Breast epithelium (tissue), 4 donors: ENCODE data around the gene SLC34A1. TPM values are rescaled to one million over a fixed set of nuclear protein-coding genes. Genes with fewer than 3 reads are reported as not detected.
A peak's percentile ranks its signal among the peaks of the same experiment; 100 is the strongest.

Source experiments
- DNase-seq, 2 donors: peaks; one replicate each; pipeline ENCODE4 v3.0.0-alpha.2; 2019; ENCODE audit warnings: low spot score in 2 of 2
- H3K27ac ChIP-seq, 2 donors: fragments of 200-600 bp; sonication (generic) in 1 of 2; one replicate each; pipeline ENCODE4 v1.5.1; 2016 to 2019; ENCODE audit warnings: mild to moderate bottlenecking in 1 of 2
- H3K27me3 ChIP-seq, 2 donors: fragments of 200-600 bp; sonication (generic) in 1 of 2; one replicate each; pipeline versions ENCODE4 v1.5.1 to v1.6.0; 2017 to 2019; ENCODE audit warnings: control low read depth in 1 of 2, mild to moderate bottlenecking in 1 of 2
- H3K36me3 ChIP-seq: fragments of 200-600 bp; one replicate; pipeline ENCODE4 v1.5.1; 2019
- H3K4me1 ChIP-seq, 2 donors: fragments of 200-600 bp; sonication (generic); one replicate each; pipeline ENCODE4 v1.5.1; 2016 to 2019; ENCODE audit warnings: control low read depth in 1 of 2
- H3K4me3 ChIP-seq, 3 donors: fragments of 200-600 bp; sonication (generic); 1 replicate in 2 of 3; 2 replicates in 1 of 3; pipeline ENCODE4 v1.5.1; 2016 to 2019; ENCODE audit warnings: mild to moderate bottlenecking in 3 of 3, moderate library complexity in 2 of 3
- H3K9me3 ChIP-seq, 2 donors: fragments of 200-600 bp; sonication (generic) in 1 of 2; one replicate each; pipeline ENCODE4 v1.5.1; 2016 to 2019; ENCODE audit warnings: control low read depth in 1 of 2
- POLR2A ChIP-seq: fragments of 450-650 bp; IDR thresholded peaks from one replicate; pipeline ENCODE4 v1.6.1; 2016; ENCODE audit warnings: antibody characterized with exemption, mild to moderate bottlenecking, moderate library complexity
- POLR2AphosphoS5 ChIP-seq, 3 donors: sonication (generic); formaldehyde crosslinking; IDR thresholded peaks; one replicate each; pipeline ENCODE4 v1.6.1; 2017; ENCODE audit warnings: antibody characterized with exemption in 3 of 3
- intact Hi-C: fragments of 100-400 bp; cut with DNase I; formaldehyde crosslinking; loops from one replicate; pipeline ENCODE4 v1.15.1; 2023; ENCODE audit warnings: low total_unique reads
- total RNA-seq, 3 donors: library from RNA; depleted of rRNA; stranded (reverse); fragments of >200 nt; gene quantifications; one replicate each; pipeline ENCODE4 v1.1.0, GENCODE V29; 2016
- TF ChIP-seq, protein P1 (sequence below), 3 donors: fragments of 450-650 bp; IDR thresholded peaks; one replicate each; pipeline ENCODE4 v1.5.1; 2016 to 2017; ENCODE audit warnings: antibody characterized with exemption in 3 of 3, mild to moderate bottlenecking in 3 of 3, moderate library complexity in 3 of 3

The SLC34A1 gene
- total RNA-seq, 3 donors from 2014 or later: not detected

- TF ChIP-seq POLR2AphosphoS5 (IDR thresholded peaks at IDR 0.05) (no peak), POLR2A (no peak)
- TF ChIP-seq, protein P1, sequence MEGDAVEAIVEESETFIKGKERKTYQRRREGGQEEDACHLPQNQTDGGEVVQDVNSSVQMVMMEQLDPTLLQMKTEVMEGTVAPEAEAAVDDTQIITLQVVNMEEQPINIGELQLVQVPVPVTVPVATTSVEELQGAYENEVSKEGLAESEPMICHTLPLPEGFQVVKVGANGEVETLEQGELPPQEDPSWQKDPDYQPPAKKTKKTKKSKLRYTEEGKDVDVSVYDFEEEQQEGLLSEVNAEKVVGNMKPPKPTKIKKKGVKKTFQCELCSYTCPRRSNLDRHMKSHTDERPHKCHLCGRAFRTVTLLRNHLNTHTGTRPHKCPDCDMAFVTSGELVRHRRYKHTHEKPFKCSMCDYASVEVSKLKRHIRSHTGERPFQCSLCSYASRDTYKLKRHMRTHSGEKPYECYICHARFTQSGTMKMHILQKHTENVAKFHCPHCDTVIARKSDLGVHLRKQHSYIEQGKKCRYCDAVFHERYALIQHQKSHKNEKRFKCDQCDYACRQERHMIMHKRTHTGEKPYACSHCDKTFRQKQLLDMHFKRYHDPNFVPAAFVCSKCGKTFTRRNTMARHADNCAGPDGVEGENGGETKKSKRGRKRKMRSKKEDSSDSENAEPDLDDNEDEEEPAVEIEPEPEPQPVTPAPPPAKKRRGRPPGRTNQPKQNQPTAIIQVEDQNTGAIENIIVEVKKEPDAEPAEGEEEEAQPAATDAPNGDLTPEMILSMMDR (IDR thresholded peaks at IDR 0.05): no peak
- no peak for DNase-seq
- Histone ChIP-seq H3K9me3 (no peaks in the 10 kb centered on the region), H3K4me1 (no peaks in the 10 kb centered on the region), H3K4me3 (no peak overlapping the region), H3K36me3 (no peaks in the 10 kb centered on the region), H3K27ac (no peak overlapping the region), H3K27me3 (no peaks in the 10 kb centered on the region)
- intact Hi-C loops: no loop called here
Observed at GRCh38 chr5:177383181-177383580, 1.1 kb upstream of the SLC34A1 start.

- Histone ChIP-seq H3K27ac (no peak overlapping the region), H3K9me3 (no peaks in the 10 kb centered on the region), H3K36me3 (no peaks in the 10 kb centered on the region), H3K4me3 (no peak overlapping the region), H3K4me1 (no peaks in the 10 kb centered on the region), H3K27me3 (no peaks in the 10 kb centered on the region)
- TF ChIP-seq POLR2A (no peak), POLR2AphosphoS5 (IDR thresholded peaks at IDR 0.05) (no peak)
- TF ChIP-seq, protein P1 (IDR thresholded peaks at IDR 0.05): no peak
- intact Hi-C loops: no loop called here
- no peak for DNase-seq
Observed at GRCh38 chr5:177385720-177386119, 1.5 kb downstream of the SLC34A1 start.

DNA sequence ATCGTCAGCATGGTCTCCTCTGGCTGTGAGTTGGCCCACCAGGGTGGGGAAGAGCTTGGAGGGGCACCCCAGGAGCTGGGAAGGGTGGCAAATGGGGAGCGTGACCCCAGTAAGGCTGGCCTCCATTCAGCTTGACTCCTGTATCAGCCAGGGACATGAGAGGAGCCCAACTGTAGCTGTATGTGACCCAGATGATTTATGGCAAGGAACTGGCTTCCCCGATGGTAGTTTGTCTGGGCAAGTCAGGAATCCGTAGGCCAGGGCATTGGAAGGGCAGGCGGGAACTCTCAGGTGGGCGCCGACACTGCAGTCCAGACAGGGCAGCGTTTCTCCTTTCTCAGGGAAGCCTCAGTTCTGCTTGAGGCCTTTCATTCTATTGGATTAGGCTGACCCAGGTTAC is 2.3 kb downstream of the SLC34A1 start:
- no peak overlapping the region for H3K27ac ChIP-seq
- H3K9me3 ChIP-seq: no peaks in the 10 kb centered on the region
- no peak for DNase-seq
- no peaks in the 10 kb centered on the region for H3K27me3 ChIP-seq
- TF ChIP-seq, protein P1 (IDR thresholded peaks at IDR 0.05): no peak
- TF ChIP-seq POLR2AphosphoS5 (IDR thresholded peaks at IDR 0.05) (no peak), POLR2A (no peak)
- H3K4me1 ChIP-seq: no peaks in the 10 kb centered on the region
- no peaks in the 10 kb centered on the region for H3K36me3 ChIP-seq
- no peak overlapping the region for H3K4me3 ChIP-seq
- intact Hi-C loops: no loop called here

DNA sequence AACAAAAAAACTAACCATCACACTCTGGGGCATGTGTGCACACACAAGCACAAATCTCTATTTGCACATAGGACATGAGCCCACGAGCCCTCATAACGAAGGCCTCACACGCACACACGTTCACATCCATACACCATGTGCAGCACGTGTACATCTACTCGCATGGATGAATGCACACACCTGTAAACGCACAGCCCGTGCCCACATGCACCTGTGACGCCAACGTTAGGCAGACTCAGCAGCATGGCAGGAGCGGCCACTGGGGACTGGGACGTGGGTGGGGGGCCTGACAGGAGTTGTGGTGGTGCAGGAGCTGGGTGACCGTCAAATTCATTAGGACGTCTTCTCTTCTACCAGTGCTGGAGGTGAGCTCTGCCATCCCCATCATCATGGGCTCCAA is 3.2 kb downstream of the SLC34A1 start:
- Histone ChIP-seq H3K4me1 (no peaks in the 10 kb centered on the region), H3K4me3 (no peak overlapping the region), H3K27me3 (no peaks in the 10 kb centered on the region), H3K27ac (no peak overlapping the region), H3K9me3 (no peaks in the 10 kb centered on the region), H3K36me3 (no peaks in the 10 kb centered on the region)
- intact Hi-C loops: no loop called here
- TF ChIP-seq, protein P1 (IDR thresholded peaks at IDR 0.05): no peak
- no peak for TF ChIP-seq POLR2AphosphoS5 (IDR thresholded peaks at IDR 0.05)
- no peak for TF ChIP-seq POLR2A
- DNase-seq: no peak

- no peak for DNase-seq
- Histone ChIP-seq H3K4me1 (no peaks in the 10 kb centered on the region), H3K9me3 (no peaks in the 10 kb centered on the region), H3K27ac (peak overlapping the region; percentile 46 to 62), H3K27me3 (no peaks in the 10 kb centered on the region), H3K4me3 (no peak overlapping the region), H3K36me3 (no peaks in the 10 kb centered on the region)
- intact Hi-C loops: no loop called here
- TF ChIP-seq POLR2AphosphoS5 (IDR thresholded peaks at IDR 0.05) (no peak), POLR2A (no peak)
- TF ChIP-seq, protein P1 (IDR thresholded peaks at IDR 0.05): no peak
Observed at GRCh38 chr5:177388521-177389052, 4.4 kb downstream of the SLC34A1 start.
